ENCODE measurements around the gene TNFAIP1. TPM values are rescaled to one million over a fixed set of nuclear protein-coding genes. Genes with fewer than 3 reads are reported as not detected.

TNFAIP1 gene
- total RNA-seq, 1 experiment from 2014 or later: 21.8 TPM

DNA sequence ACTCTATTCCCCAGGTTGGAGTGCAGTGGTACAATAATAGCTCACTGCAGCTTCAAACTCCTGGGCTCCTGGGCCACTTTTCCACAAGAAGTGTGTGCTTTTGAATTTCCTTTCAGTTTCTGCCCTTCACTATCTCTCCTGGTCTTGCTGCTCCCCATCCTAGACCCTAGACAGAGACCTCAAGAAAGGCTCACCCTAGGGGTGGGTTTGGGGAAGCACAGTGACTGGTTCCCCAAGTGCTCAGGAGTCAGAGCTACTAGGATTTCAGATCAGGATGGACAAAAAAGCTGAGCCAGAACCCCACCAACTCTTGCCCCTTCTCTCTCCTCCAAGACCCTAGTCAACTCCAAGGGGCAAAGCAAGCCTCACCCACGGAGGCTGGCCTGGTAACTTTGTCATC is 31.0 kb downstream of the TNFAIP1 start:
- no peak overlapping the region for H2BK5ac ChIP-seq (ENCODE audit: insufficient read length, low read length)
- Mint-ChIP-seq H3K27ac (no peak overlapping the region), H3K36me3 (ENCODE audit: insufficient read depth in 1 of 3, low read depth in 3 of 3) (peaks cover 2 to 6% (median 5%) of the 10 kb centered on the region in 3 experiments; a peak in 5 of 7 replicates), H3K4me3 (no peak overlapping the region), H3K27me3 (ENCODE audit: low read depth) (peaks cover 1% of the 10 kb centered on the region), H3K9me3 (no peaks in the 10 kb centered on the region; a peak in 1 of 5 replicates), H3K4me1 (peaks cover 14 to 18% of the 10 kb centered on the region in 2 experiments)
- no peak overlapping the region for H3K9ac ChIP-seq (ENCODE audit: extremely low read depth, insufficient read length, low read length)
- no peaks in the 10 kb centered on the region for H3K4me1 ChIP-seq (ENCODE audit: insufficient read depth, low read length)
- no peaks in the 10 kb centered on the region for H4K20me1 ChIP-seq (ENCODE audit: control insufficient read depth, insufficient read depth, insufficient read length)
- H3K56ac ChIP-seq (ENCODE audit: insufficient read length, low read depth, low read length): no peak overlapping the region
- peak; percentile 34 for DNase-seq
- TF ChIP-seq, protein P1, sequence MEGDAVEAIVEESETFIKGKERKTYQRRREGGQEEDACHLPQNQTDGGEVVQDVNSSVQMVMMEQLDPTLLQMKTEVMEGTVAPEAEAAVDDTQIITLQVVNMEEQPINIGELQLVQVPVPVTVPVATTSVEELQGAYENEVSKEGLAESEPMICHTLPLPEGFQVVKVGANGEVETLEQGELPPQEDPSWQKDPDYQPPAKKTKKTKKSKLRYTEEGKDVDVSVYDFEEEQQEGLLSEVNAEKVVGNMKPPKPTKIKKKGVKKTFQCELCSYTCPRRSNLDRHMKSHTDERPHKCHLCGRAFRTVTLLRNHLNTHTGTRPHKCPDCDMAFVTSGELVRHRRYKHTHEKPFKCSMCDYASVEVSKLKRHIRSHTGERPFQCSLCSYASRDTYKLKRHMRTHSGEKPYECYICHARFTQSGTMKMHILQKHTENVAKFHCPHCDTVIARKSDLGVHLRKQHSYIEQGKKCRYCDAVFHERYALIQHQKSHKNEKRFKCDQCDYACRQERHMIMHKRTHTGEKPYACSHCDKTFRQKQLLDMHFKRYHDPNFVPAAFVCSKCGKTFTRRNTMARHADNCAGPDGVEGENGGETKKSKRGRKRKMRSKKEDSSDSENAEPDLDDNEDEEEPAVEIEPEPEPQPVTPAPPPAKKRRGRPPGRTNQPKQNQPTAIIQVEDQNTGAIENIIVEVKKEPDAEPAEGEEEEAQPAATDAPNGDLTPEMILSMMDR (conservative IDR thresholded peaks at IDR 0.05): peak; percentile 45
- no peaks in the 10 kb centered on the region for H3K79me2 ChIP-seq (ENCODE audit: insufficient read depth, low read length)
- no peak overlapping the region for H4K5ac ChIP-seq (ENCODE audit: insufficient read length, low read depth, low read length)
- no peak overlapping the region for H2BK120ac ChIP-seq (ENCODE audit: low read depth, low read length, poor library complexity, severe bottlenecking)
- H3K27ac ChIP-seq (ENCODE audit: insufficient read length, low read depth, low read length): no peak overlapping the region
- H2BK15ac ChIP-seq (ENCODE audit: low read depth, low read length): no peak overlapping the region
- H3K18ac ChIP-seq (ENCODE audit: insufficient read length, low read depth, low read length): no peak overlapping the region
- H4K91ac ChIP-seq (ENCODE audit: insufficient read length, low read depth, low read length): no peak overlapping the region
- no CpG with 5 or more reads among the region's 1 CpG for WGBS (ENCODE audit: extremely low coverage, insufficient read length, low lambda C conversion rate)
- no peak overlapping the region for H3T11ph ChIP-seq (ENCODE audit: low read length)
- no peaks in the 10 kb centered on the region for H3K27me3 ChIP-seq (ENCODE audit: insufficient read depth, low read length)
- H3K23ac ChIP-seq (ENCODE audit: insufficient read length, low read depth, low read length): no peak overlapping the region
- H2AFZ ChIP-seq (ENCODE audit: low read length): no peak overlapping the region
- H3K23me2 ChIP-seq (ENCODE audit: insufficient read length, low read depth, low read length, poor library complexity, severe bottlenecking): peaks cover 1% of the 10 kb centered on the region
- H3K4me2 ChIP-seq (ENCODE audit: insufficient read depth, insufficient read length, low read length): no peak overlapping the region
- no peak overlapping the region for H3K4ac ChIP-seq (ENCODE audit: low read depth, low read length)
- H3K9me3 ChIP-seq (ENCODE audit: control insufficient read depth, low read depth, low read length): no peaks in the 10 kb centered on the region
- H2BK20ac ChIP-seq (ENCODE audit: low read depth, low read length, poor library complexity, severe bottlenecking): no peak overlapping the region
- H3K14ac ChIP-seq (ENCODE audit: insufficient read depth, low read length): no peak overlapping the region
- H4K8ac ChIP-seq (replicated peaks; ENCODE audit: insufficient read length, low read depth, low read length): no peak overlapping the region
- H2AK5ac ChIP-seq (ENCODE audit: insufficient read length, low read length): no peak overlapping the region
- H2BK12ac ChIP-seq (ENCODE audit: insufficient read length, low read depth, low read length): no peak overlapping the region
- H3K79me1 ChIP-seq (ENCODE audit: insufficient read depth, low read depth, low read length, poor library complexity, severe bottlenecking): no peaks in the 10 kb centered on the region
